Fibroblast of skin of right quadriceps (primary cell): Measurements from ENCODE around the gene PEX14.

Experiments
- DNase-seq: peaks from one replicate; pipeline ENCODE4 v3.0.0-alpha.2; 2013

The PEX14 gene

GRCh38 chr1:10621906-10622305 lies 147.2 kb downstream of the PEX14 start:
- no peak for DNase-seq

- DNase-seq = no peak
Measured at GRCh38 chr1:10622910-10623685, 148.3 kb downstream of the PEX14 start.

- no peak for DNase-seq
Measured at GRCh38 chr1:10623686-10624145, 149.0 kb downstream of the PEX14 start.

GRCh38 chr1:10624256-10625050 lies 149.7 kb downstream of the PEX14 start:
- no peak for DNase-seq

GRCh38 chr1:10625076-10625475 lies 150.3 kb downstream of the PEX14 start:
- DNase-seq = no peak

- DNase-seq = peak; percentile 20
Measured at GRCh38 chr1:10625554-10625953, 150.8 kb downstream of the PEX14 start.

- DNase-seq = no peak
Measured at GRCh38 chr1:10626131-10626731, 151.5 kb downstream of the PEX14 start.

GRCh38 chr1:10626791-10627410 lies 152.2 kb downstream of the PEX14 start:
- DNase-seq = no peak

GRCh38 chr1:10628685-10629084 lies 153.9 kb downstream of the PEX14 start:
- DNase-seq = no peak

- no peak for DNase-seq
Measured at GRCh38 chr1:10629091-10629815, 154.5 kb downstream of the PEX14 start.

GRCh38 chr1:10629816-10630571 lies 155.2 kb downstream of the PEX14 start:
- no peak for DNase-seq

- no peak for DNase-seq
Measured at GRCh38 chr1:10630661-10631120, 155.9 kb downstream of the PEX14 start.

- DNase-seq = no peak
Measured at GRCh38 chr1:10631121-10631810, 156.5 kb downstream of the PEX14 start.

GRCh38 chr1:10631811-10632593 lies 157.3 kb downstream of the PEX14 start:
- no peak for DNase-seq

GRCh38 chr1:10632691-10633090 lies 157.9 kb downstream of the PEX14 start:
- no peak for DNase-seq

GRCh38 chr1:10633416-10633815 lies 158.7 kb downstream of the PEX14 start:
- DNase-seq = no peak

GRCh38 chr1:10634075-10634427 lies 159.3 kb downstream of the PEX14 start:
- DNase-seq = no peak

GRCh38 chr1:10634428-10635084 lies 159.8 kb downstream of the PEX14 start:
- DNase-seq = peak; percentile 35

- peak; percentile 46 for DNase-seq
Measured at GRCh38 chr1:10635085-10635896, 160.5 kb downstream of the PEX14 start.
